Breast epithelium (tissue), 4 donors: ENCODE results near the gene APLN. TPM values are rescaled to one million over a fixed set of nuclear protein-coding genes. Genes with fewer than 3 reads are reported as not detected.

Experiments used
- DNase-seq, 2 donors: peaks; one replicate each; pipeline ENCODE4 v3.0.0-alpha.2; 2019; ENCODE audit warnings: low spot score in 2 of 2
- H3K27ac ChIP-seq, 2 donors: fragments of 200-600 bp; sonication (generic) in 1 of 2; one replicate each; pipeline ENCODE4 v1.5.1; 2016 to 2019; ENCODE audit warnings: mild to moderate bottlenecking in 1 of 2
- H3K27me3 ChIP-seq, 2 donors: fragments of 200-600 bp; sonication (generic) in 1 of 2; one replicate each; pipeline versions ENCODE4 v1.5.1 to v1.6.0; 2017 to 2019; ENCODE audit warnings: control low read depth in 1 of 2, mild to moderate bottlenecking in 1 of 2
- H3K36me3 ChIP-seq: fragments of 200-600 bp; one replicate; pipeline ENCODE4 v1.5.1; 2019
- H3K4me1 ChIP-seq, 2 donors: fragments of 200-600 bp; sonication (generic); one replicate each; pipeline ENCODE4 v1.5.1; 2016 to 2019; ENCODE audit warnings: control low read depth in 1 of 2
- H3K4me3 ChIP-seq, 3 donors: fragments of 200-600 bp; sonication (generic); 1 replicate in 2 of 3; 2 replicates in 1 of 3; pipeline ENCODE4 v1.5.1; 2016 to 2019; ENCODE audit warnings: mild to moderate bottlenecking in 3 of 3, moderate library complexity in 2 of 3
- H3K9me3 ChIP-seq, 2 donors: fragments of 200-600 bp; sonication (generic) in 1 of 2; one replicate each; pipeline ENCODE4 v1.5.1; 2016 to 2019; ENCODE audit warnings: control low read depth in 1 of 2
- CTCF ChIP-seq, 3 donors: fragments of 450-650 bp; IDR thresholded peaks; one replicate each; pipeline ENCODE4 v1.5.1; 2016 to 2017; ENCODE audit warnings: antibody characterized with exemption in 3 of 3, mild to moderate bottlenecking in 3 of 3, moderate library complexity in 3 of 3
- POLR2A ChIP-seq: fragments of 450-650 bp; IDR thresholded peaks from one replicate; pipeline ENCODE4 v1.6.1; 2016; ENCODE audit warnings: antibody characterized with exemption, mild to moderate bottlenecking, moderate library complexity
- POLR2AphosphoS5 ChIP-seq, 3 donors: sonication (generic); formaldehyde crosslinking; IDR thresholded peaks; one replicate each; pipeline ENCODE4 v1.6.1; 2017; ENCODE audit warnings: antibody characterized with exemption in 3 of 3
- intact Hi-C: fragments of 100-400 bp; cut with DNase I; formaldehyde crosslinking; loops from one replicate; pipeline ENCODE4 v1.15.1; 2023; ENCODE audit warnings: low total_unique reads
- total RNA-seq, 3 donors: library from RNA; depleted of rRNA; stranded (reverse); fragments of >200 nt; gene quantifications; one replicate each; pipeline ENCODE4 v1.1.0, GENCODE V29; 2016

Gene APLN
- total RNA-seq, 3 donors from 2014 or later = 0.16 to 5.9 (median 4.5) TPM

GRCh38 chrX:129613596-129613995 lies 41.2 kb downstream of the APLN start:
- no peak overlapping the region for H3K27ac ChIP-seq
- intact Hi-C loops = no loop called here
- TF ChIP-seq POLR2A (no peak), CTCF (IDR thresholded peaks at IDR 0.05) (no peak), POLR2AphosphoS5 (IDR thresholded peaks at IDR 0.05) (no peak)
- no peaks in the 10 kb centered on the region for H3K4me1 ChIP-seq
- H3K27me3 ChIP-seq = peaks cover 0 to 23% of the 10 kb centered on the region in 2 donors
- no peaks in the 10 kb centered on the region for H3K9me3 ChIP-seq
- H3K36me3 ChIP-seq = no peaks in the 10 kb centered on the region
- no peak overlapping the region for H3K4me3 ChIP-seq
- no peak for DNase-seq

GRCh38 chrX:129612396-129612795 lies 42.4 kb downstream of the APLN start:
- Histone ChIP-seq H3K9me3 (no peaks in the 10 kb centered on the region), H3K36me3 (no peaks in the 10 kb centered on the region), H3K27ac (no peak overlapping the region), H3K4me3 (no peak overlapping the region), H3K4me1 (no peaks in the 10 kb centered on the region), H3K27me3 (peaks cover 0 to 27% of the 10 kb centered on the region in 2 donors)
- intact Hi-C loops = no loop called here
- peak in 1 of 2 donors; percentile 62 for DNase-seq
- TF ChIP-seq POLR2A = no peak
- no peak for TF ChIP-seq POLR2AphosphoS5 (IDR thresholded peaks at IDR 0.05)
- no peak for TF ChIP-seq CTCF (IDR thresholded peaks at IDR 0.05)

GRCh38 chrX:129609395-129609794 lies 45.4 kb downstream of the APLN start:
- Histone ChIP-seq H3K27me3 (peaks cover 0 to 17% of the 10 kb centered on the region in 2 donors), H3K36me3 (no peaks in the 10 kb centered on the region), H3K27ac (no peak overlapping the region), H3K9me3 (no peaks in the 10 kb centered on the region), H3K4me1 (no peaks in the 10 kb centered on the region), H3K4me3 (no peak overlapping the region)
- intact Hi-C loops = loop anchor here (5.0 kb wide), 1 partner anchor 733 kb away; no protein-coding TSS in a partner anchor
- no peak for TF ChIP-seq CTCF (IDR thresholded peaks at IDR 0.05)
- TF ChIP-seq POLR2AphosphoS5 (IDR thresholded peaks at IDR 0.05) = no peak
- TF ChIP-seq POLR2A = no peak
- no peak for DNase-seq

- no peaks in the 10 kb centered on the region for H3K9me3 ChIP-seq
- DNase-seq = no peak
- H3K36me3 ChIP-seq = no peaks in the 10 kb centered on the region
- intact Hi-C loops = loop anchor here (5.0 kb wide), 1 partner anchor 734 kb away; no protein-coding TSS in a partner anchor
- no peak overlapping the region for H3K4me3 ChIP-seq
- H3K27ac ChIP-seq = no peak overlapping the region
- no peak for TF ChIP-seq POLR2AphosphoS5 (IDR thresholded peaks at IDR 0.05)
- TF ChIP-seq CTCF (IDR thresholded peaks at IDR 0.05) = no peak
- TF ChIP-seq POLR2A = no peak
- peaks cover 0 to 17% of the 10 kb centered on the region in 2 donors for H3K27me3 ChIP-seq
- no peaks in the 10 kb centered on the region for H3K4me1 ChIP-seq
Measured at GRCh38 chrX:129608496-129608895, 46.3 kb downstream of the APLN start.

GRCh38 chrX:129606918-129607317 lies 47.8 kb downstream of the APLN start:
- peak in 1 of 2 donors; percentile 30 for DNase-seq
- intact Hi-C loops = loop anchor here (5.0 kb wide), 1 partner anchor 735 kb away; no protein-coding TSS in a partner anchor

More at GRCh38 chrX:129606918-129607317, 47.8 kb downstream of the APLN start:
- TF ChIP-seq POLR2A = no peak
- peak; percentile 74 to 89 (median 88) for TF ChIP-seq CTCF (IDR thresholded peaks at IDR 0.05)
- TF ChIP-seq POLR2AphosphoS5 (IDR thresholded peaks at IDR 0.05) = no peak
- H3K4me1 ChIP-seq = no peaks in the 10 kb centered on the region
- no peaks in the 10 kb centered on the region for H3K36me3 ChIP-seq
- H3K27me3 ChIP-seq = peaks cover 0 to 17% of the 10 kb centered on the region in 2 donors
- H3K4me3 ChIP-seq = no peak overlapping the region
- no peaks in the 10 kb centered on the region for H3K9me3 ChIP-seq
- no peak overlapping the region for H3K27ac ChIP-seq
